Spleen (tissue), 11 donors: ENCODE results near the gene CHRND. TPM values are rescaled to one million over a fixed set of nuclear protein-coding genes. Genes with fewer than 3 reads are reported as not detected.

Experiments used
- DNase-seq: peaks from one replicate; pipeline ENCODE4 v3.0.0-alpha.2; 2020
- H3K27ac ChIP-seq, 8 donors: fragments of 200-600 bp; sonication (generic) in 7 of 8; 1 replicate in 4 of 8; 2 replicates in 4 of 8; pipeline versions ENCODE4 v1.5.0 to v1.8.0; 2016 to 2021; ENCODE audit warnings: inconsistent platforms in 4 of 8, mild to moderate bottlenecking in 4 of 8, moderate library complexity in 1 of 8
- H3K27me3 ChIP-seq, 7 donors: fragments of 200-600 bp; sonication (generic) in 6 of 7; replicated peaks in 1 of 7; 1 replicate in 4 of 7; 2 replicates in 3 of 7; pipeline versions ENCODE4 v1.5.0 to v1.8.0; 2016 to 2021; ENCODE audit warnings: inconsistent platforms in 3 of 7, mild to moderate bottlenecking in 1 of 7
- H3K36me3 ChIP-seq, 6 donors: fragments of 200-600 bp; sonication (generic) in 5 of 6; 1 replicate in 4 of 6; 2 replicates in 2 of 6; pipeline versions ENCODE4 v1.5.0 to v1.8.0; 2016 to 2021; ENCODE audit warnings: inconsistent platforms in 2 of 6
- H3K4me1 ChIP-seq, 6 donors: fragments of 200-600 bp; sonication (generic) in 5 of 6; 1 replicate in 3 of 6; 2 replicates in 3 of 6; pipeline versions ENCODE4 v1.5.0 to v1.8.0; 2016 to 2021; ENCODE audit warnings: inconsistent platforms in 3 of 6
- H3K4me3 ChIP-seq, 8 donors: fragments of 200-600 bp; sonication (generic) in 7 of 8; 1 replicate in 4 of 8; 2 replicates in 4 of 8; pipeline versions ENCODE4 v1.5.0 to v1.8.0; 2016 to 2021; ENCODE audit warnings: inconsistent platforms in 4 of 8, mild to moderate bottlenecking in 4 of 8, moderate library complexity in 2 of 8
- H3K9me3 ChIP-seq, 8 donors: fragments of 200-600 bp; sonication (generic) in 7 of 8; 1 replicate in 4 of 8; 2 replicates in 4 of 8; pipeline versions ENCODE4 v1.5.0 to v1.8.0; 2016 to 2021; ENCODE audit warnings: inconsistent platforms in 4 of 8
- POLR2A ChIP-seq, 3 donors: fragments of 450-650 bp; IDR thresholded peaks; one replicate each; pipeline ENCODE4 v1.5.1; 2017; ENCODE audit warnings: antibody characterized with exemption in 3 of 3, mild to moderate bottlenecking in 1 of 3
- POLR2AphosphoS5 ChIP-seq, 3 donors: sonication (generic); formaldehyde crosslinking; IDR thresholded peaks; one replicate each; pipeline ENCODE4 v1.5.1; 2017; ENCODE audit warnings: antibody characterized with exemption in 3 of 3
- WGBS, 5 donors: extraction: QIAGEN DNeasy Blood & Tissue Kit in 3 of 5; methylation state at CpG; one replicate each; pipeline versions ENCODE4 v1.1.5 to v1.1.7; 2013 to 2018; 5-methylcytosine and 5-hydroxymethylcytosine counted together
- intact Hi-C: fragments of 100-400 bp; cut with DNase I; formaldehyde crosslinking; loops from one replicate; pipeline ENCODE4 v1.15.0; 2023; ENCODE audit warnings: low total_unique reads
- polyA plus RNA-seq, 3 donors: library from polyadenylated mRNA; stranded (reverse); fragments of 200-250 nt; gene quantifications; one replicate each; pipeline ENCODE4 v1.2.1, GENCODE V29; 2013
- total RNA-seq, 7 donors: library from RNA; depleted of rRNA in 3 of 7; stranded (reverse); fragments of >200 nt in 3 of 7; fragmentation: NEBNext Ultra II Directional in 4 of 7; extraction: Animal tissue kit (Norgen Biotek cat#: 25700) in 4 of 7; gene quantifications; one replicate each; pipeline versions ENCODE4 v1.1.0 to v1.2.1, GENCODE V29; 2016 to 2021
- TF ChIP-seq, protein P1 (sequence below), 11 experiments: fragments of 200-600 bp in 7 of 11; fragments of 450-650 bp in 4 of 11; sonication (generic) in 4 of 11; IDR thresholded peaks in 8 of 11; conservative IDR thresholded peaks in 3 of 11; 1 replicate in 7 of 11; 2 replicates in 4 of 11; pipeline versions ENCODE4 v1.4.0 to v1.8.0; 2016 to 2021; ENCODE audit warnings: antibody characterized with exemption in 11 of 11, inconsistent platforms in 4 of 11, mild to moderate bottlenecking in 1 of 11
- donor health status: healthy with polysubstance abuse.
- donor health status: DM: no; HTN: no; CAD: no; lungs with moderate emphysema.
- donor health status: DM: no; HTN: no; CAD: no.
- donor health status: Bipolar disorder and iron deficiency.
- donor health status: healthy.
- donor health status: DM: no; HTN: no; CAD: no.
- donor health status: DM: yes; HTN: yes; CAD: no.

Gene CHRND
- total and polyA plus RNA-seq, 10 donors: 0.32 TPM; not detected in 9

DNA sequence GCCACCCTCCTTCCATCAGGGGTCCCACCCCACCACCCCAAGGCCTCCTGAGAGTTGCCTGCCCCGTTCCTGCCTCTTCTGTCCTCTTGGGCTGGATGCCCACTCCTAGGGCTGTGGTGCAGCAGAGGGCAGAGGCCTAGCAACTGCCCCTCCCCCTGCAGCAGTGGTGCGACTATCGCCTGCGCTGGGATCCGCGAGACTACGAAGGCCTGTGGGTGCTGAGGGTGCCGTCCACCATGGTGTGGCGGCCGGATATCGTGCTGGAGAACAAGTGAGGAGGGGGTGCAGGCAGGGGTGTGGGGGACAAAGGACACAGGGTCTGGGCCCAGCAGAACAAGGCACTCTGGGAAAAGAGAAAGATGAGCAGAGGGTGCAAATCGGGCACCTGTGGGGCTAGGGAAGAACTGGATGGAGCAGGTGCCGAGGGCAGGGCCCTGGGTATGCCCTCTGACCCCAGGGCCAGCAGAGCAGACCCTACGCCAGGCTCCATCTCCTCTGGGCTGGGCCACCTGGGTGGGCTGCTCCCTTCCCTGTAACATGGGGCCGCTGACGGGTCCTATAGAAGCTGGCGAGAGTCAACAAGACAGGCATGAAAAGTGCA is 14.6 kb downstream of the CHRND start:
- Histone ChIP-seq H3K36me3 (peaks cover 0 to 22% (median 0%) of the 10 kb centered on the region in 6 donors), H3K4me1 (peaks cover 0 to 29% (median under 1%) of the 10 kb centered on the region in 6 donors), H3K4me3 (no peak overlapping the region), H3K9me3 (peaks cover 0 to 10% (median 6%) of the 10 kb centered on the region in 8 donors), H3K27me3 (peaks cover 0 to 40% (median 6%) of the 10 kb centered on the region in 7 donors), H3K27ac (no peak overlapping the region)
- peak; percentile 65 for DNase-seq
- TF ChIP-seq POLR2AphosphoS5 (IDR thresholded peaks at IDR 0.05) (peak in 1 of 3 donors; percentile 48), POLR2A (IDR thresholded peaks at IDR 0.05) (no peak)
- intact Hi-C loops: no loop called here
- 86 to 96% (median 89%) methylated on average over 16 to 17 of the region's 17 CpGs for WGBS, 5 donors

DNA sequence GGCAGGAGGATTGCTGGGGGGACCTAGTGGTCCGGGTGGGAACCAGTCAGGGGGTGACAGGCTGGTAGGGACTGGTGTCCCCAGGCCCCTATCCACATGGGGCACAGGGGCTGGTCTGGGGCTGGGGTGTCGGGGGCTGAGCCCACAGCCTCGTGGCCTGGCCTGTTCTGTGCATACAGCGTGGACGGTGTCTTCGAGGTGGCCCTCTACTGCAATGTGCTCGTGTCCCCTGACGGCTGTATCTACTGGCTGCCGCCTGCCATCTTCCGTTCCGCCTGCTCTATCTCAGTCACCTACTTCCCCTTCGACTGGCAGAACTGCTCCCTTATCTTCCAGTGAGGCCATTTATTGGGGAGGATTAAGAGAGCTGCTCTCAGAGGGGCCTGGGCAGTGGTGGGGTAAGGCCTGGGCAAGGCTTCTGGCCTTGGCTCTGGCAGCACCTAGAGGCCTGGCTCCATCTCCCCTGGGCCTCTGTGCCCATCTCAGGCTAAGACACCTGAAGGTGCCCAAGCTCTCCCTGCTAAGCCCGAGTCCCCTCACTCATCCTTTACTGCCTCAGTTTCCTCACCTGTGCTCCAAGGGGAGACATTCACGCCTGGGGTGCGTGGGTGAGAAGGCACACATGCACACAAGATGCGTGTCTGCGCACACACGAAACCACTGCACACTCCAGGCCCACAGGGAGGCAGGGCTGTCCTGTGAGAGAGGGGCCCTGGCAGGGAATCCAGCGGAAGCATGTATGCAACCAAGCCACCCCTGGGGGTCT is 15.4 kb downstream of the CHRND start:
- Histone ChIP-seq H3K27me3 (peaks cover 0 to 32% (median 6%) of the 10 kb centered on the region in 7 donors), H3K27ac (no peak overlapping the region), H3K36me3 (peaks cover 0 to 26% (median 0%) of the 10 kb centered on the region in 6 donors), H3K4me1 (peaks cover 0 to 37% (median 6%) of the 10 kb centered on the region in 6 donors), H3K4me3 (no peak overlapping the region), H3K9me3 (peaks cover 0 to 5% (median 3%) of the 10 kb centered on the region in 8 donors)
- WGBS, 5 donors: 52 to 60% (median 59%) methylated on average over 19 of the region's 19 CpGs
- intact Hi-C loops: no loop called here
- TF ChIP-seq POLR2A (IDR thresholded peaks at IDR 0.05) (no peak), POLR2AphosphoS5 (IDR thresholded peaks at IDR 0.05) (peak; percentile 7 to 54 (median 28))
- peak; percentile 77 for DNase-seq

DNA sequence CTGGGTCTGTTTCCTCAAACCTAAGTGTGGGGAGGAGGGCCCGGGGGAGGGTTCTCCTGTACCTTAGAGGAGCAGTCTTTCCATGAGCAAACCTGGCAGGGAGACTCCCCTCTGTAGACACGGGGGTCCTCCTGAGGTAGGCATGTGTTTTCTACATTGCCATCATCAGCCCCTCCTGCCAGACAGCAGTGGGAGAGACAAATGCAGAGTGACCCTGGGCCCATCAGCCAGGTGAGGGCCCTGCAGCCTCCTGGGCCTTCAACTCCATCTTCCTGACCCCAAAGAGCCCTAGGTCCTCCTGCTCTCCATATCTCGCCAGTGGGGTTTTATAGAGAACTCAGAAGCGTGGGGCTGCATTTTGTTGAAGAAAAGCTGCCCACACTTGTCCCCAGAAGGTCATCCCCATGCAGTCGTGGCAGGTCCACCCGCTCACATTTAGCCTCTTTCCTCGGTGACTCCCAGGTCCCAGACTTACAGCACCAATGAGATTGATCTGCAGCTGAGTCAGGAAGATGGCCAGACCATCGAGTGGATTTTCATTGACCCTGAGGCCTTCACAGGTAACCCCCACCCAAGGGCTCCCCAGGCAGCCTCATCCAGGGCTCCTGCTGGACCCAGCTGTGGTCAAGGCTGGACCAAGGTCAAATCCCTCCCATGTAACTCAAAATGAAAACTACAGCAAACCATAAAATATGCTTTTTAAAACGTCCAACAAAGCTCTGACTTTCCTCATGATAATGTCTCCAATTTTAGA is 16.2 kb downstream of the CHRND start:
- intact Hi-C loops: no loop called here
- Histone ChIP-seq H3K27ac (no peak overlapping the region), H3K4me1 (peaks cover 0 to 45% (median 14%) of the 10 kb centered on the region in 6 donors), H3K36me3 (peaks cover 0 to 34% (median 0%) of the 10 kb centered on the region in 6 donors), H3K9me3 (no peaks in the 10 kb centered on the region), H3K27me3 (peaks cover 0 to 24% (median 3%) of the 10 kb centered on the region in 7 donors), H3K4me3 (no peak overlapping the region)
- 60 to 75% (median 63%) methylated on average over 8 to 9 of the region's 9 CpGs for WGBS, 5 donors
- no peak for DNase-seq
- no peak for TF ChIP-seq POLR2A (IDR thresholded peaks at IDR 0.05)
- TF ChIP-seq POLR2AphosphoS5 (IDR thresholded peaks at IDR 0.05): no peak
- TF ChIP-seq, protein P1, sequence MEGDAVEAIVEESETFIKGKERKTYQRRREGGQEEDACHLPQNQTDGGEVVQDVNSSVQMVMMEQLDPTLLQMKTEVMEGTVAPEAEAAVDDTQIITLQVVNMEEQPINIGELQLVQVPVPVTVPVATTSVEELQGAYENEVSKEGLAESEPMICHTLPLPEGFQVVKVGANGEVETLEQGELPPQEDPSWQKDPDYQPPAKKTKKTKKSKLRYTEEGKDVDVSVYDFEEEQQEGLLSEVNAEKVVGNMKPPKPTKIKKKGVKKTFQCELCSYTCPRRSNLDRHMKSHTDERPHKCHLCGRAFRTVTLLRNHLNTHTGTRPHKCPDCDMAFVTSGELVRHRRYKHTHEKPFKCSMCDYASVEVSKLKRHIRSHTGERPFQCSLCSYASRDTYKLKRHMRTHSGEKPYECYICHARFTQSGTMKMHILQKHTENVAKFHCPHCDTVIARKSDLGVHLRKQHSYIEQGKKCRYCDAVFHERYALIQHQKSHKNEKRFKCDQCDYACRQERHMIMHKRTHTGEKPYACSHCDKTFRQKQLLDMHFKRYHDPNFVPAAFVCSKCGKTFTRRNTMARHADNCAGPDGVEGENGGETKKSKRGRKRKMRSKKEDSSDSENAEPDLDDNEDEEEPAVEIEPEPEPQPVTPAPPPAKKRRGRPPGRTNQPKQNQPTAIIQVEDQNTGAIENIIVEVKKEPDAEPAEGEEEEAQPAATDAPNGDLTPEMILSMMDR (IDR thresholded peaks at IDR 0.05 in 8 of 11, conservative IDR thresholded peaks at IDR 0.05 in 3 of 11): no peak

DNA sequence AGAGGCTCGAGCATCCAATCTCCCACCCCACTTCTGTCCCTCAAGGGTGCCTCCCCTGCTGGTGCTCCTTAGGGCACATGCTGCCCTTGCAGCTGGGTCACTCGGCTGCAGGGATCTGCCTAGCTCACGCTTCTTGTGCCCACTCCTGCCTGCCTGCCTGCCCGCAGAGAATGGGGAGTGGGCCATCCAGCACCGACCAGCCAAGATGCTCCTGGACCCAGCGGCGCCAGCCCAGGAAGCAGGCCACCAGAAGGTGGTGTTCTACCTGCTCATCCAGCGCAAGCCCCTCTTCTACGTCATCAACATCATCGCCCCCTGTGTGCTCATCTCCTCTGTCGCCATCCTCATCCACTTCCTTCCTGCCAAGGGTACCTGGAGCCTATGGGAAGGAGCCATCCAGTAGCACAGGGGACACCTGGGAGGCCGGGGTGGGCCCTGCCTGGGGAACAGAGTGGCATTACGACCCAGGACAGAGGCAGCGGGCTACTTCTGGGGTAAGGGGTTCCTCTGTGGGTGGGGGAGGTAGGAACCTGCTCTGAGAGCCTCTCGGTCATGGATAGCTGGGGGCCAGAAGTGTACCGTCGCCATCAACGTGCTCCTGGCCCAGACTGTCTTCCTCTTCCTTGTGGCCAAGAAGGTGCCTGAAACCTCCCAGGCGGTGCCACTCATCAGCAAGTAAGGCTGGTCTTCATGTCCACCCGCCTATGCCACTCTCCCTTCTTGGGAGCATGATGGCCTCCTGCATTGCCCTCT is 16.9 kb downstream of the CHRND start:
- H3K27ac ChIP-seq: no peak overlapping the region
- peaks cover 0 to 39% (median 0%) of the 10 kb centered on the region in 6 donors for H3K36me3 ChIP-seq
- no peak for DNase-seq
- TF ChIP-seq, protein P1 (IDR thresholded peaks at IDR 0.05 in 8 of 11, conservative IDR thresholded peaks at IDR 0.05 in 3 of 11): no peak
- TF ChIP-seq POLR2AphosphoS5 (IDR thresholded peaks at IDR 0.05): peak in 2 of 3 donors; percentile 13 to 62
- intact Hi-C loops: no loop called here
- peaks cover 0 to 52% (median 22%) of the 10 kb centered on the region in 6 donors for H3K4me1 ChIP-seq
- H3K27me3 ChIP-seq: peaks cover 0 to 16% (median 0%) of the 10 kb centered on the region in 7 donors
- H3K4me3 ChIP-seq: no peak overlapping the region
- WGBS, 5 donors: 78 to 91% (median 91%) methylated on average over 12 to 20 of the region's 20 CpGs
- no peaks in the 10 kb centered on the region for H3K9me3 ChIP-seq
